Activated T-cell treated with anti-CD3 and anti-CD28 coated beads, Interleukin-2, amount 50 U/mL, for 48 hours (primary cell): ENCODE measurements around the gene C1orf56.
A peak's percentile ranks its signal among the peaks of the same experiment; 100 is the strongest.

Source experiments
- DNase-seq, 2 experiments: peaks; one replicate each; pipeline ENCODE4 v3.0.0-alpha.2; 2020

Gene C1orf56

DNA sequence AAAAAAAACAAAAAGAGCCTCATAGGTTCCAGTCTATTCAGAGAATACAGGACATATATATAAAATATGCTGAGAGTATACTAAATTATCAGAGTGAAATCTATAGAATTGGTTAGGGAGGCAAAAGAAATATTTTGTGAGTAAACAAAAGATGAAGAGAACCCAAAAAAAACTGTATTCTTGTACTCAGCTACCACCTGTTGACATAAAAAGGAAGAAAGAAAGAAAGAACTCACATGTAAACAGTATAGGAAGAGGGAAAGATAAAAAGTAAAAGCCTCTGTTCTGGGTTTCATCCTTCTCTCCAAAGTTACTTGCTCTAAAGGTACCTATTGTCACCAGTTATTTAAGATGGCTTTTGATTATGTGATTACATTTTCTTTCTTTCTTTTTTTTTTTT, 21.1 kb upstream of the C1orf56 start:
- no peak for DNase-seq

- no peak for DNase-seq
These were observed 15.4 kb upstream of the C1orf56 start for GRCh38 chr1:151032164-151032563.

GRCh38 chr1:151035167-151035566, 12.4 kb upstream of the C1orf56 start:
- no peak for DNase-seq

- DNase-seq: no peak
These were observed 11.2 kb upstream of the C1orf56 start, which contains the start of gene BNIPL for GRCh38 chr1:151036356-151036755. Gene BNIPL (plus strand): TSS chr1:151036586. CDS start chr1:151036726, 140 bp downstream.

DNA sequence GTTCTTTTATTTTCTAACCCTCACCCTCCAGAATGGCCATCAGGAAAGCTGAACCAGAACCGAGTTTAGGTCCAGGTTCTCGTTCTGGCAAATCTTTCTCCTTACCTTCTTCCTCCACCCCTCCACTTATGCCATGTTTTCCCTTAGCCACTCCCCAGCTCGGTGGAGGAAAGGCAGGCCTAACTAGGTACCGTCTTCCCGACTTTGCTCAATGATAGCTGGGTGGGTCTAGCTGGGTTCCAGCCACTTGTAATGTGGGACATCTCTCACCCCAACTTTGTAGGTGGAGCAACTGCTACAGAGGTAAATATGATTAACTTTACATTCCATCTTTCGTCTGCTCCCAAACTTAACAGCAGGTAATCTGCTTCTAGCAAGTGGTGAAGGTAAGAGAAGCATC, 10.5 kb upstream of the C1orf56 start:
- no peak for DNase-seq

DNA sequence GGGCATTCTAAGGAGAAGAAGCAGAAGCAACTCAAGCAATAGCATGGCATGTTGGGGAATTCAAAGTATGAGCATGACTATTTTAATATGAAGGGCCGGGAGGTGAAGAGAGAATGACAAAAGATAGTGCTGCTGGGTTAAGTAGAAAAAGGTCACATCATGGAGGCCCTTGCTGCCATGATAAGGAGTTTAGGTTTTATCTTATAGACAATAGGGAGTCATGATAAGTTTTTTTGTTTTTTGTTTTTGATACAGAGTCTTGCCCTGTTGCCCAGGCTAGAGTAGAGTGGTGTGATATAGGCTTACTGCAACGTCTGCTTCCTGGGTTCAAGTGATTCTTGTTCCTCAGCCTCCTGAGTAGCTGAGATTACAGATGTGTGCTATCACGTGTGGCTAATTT, 8.0 kb upstream of the C1orf56 start:
- no peak for DNase-seq

DNA sequence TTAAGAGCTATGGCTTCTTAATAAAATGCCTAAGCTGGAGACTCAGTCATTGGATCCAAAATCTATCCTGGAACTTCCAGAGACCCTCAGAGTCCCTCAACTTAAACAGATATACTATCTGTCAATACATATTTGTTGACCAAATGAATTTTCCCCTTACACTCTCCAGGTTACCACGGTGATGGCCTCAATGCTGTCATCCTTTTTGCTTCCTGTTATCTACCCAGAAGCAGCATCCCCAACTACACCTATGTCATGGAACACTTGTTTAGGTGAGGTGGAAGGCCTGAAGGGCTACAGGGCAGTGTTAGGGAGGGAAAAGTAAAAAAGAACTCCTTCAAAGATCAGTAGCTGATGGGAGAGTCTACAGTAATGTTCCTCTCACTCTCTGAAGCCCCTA, 4.4 kb upstream of the C1orf56 start:
- no peak for DNase-seq

GRCh38 chr1:151047925-151048644, 534 bp downstream of the C1orf56 start:
- DNase-seq: peak; percentile 75 to 79

DNA sequence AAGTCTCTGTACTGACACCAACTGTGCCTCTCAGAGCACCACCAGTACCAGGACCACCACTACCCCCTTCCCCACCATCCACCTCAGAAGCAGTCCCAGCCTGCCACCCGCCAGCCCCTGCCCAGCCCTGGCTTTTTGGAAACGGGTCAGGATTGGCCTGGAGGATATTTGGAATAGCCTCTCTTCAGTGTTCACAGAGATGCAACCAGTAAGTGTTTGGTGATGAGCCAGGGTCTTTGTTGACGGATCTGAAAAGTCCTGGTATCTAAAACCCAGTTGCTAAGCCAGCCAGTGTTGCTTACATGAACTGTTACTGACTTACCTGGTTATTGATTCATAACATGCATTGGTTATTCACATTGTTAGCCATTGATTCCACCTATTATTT, 1.1 kb downstream of the C1orf56 start:
- DNase-seq: no peak

GRCh38 chr1:151049458-151049857, 1.9 kb downstream of the C1orf56 start:
- DNase-seq: no peak

DNA sequence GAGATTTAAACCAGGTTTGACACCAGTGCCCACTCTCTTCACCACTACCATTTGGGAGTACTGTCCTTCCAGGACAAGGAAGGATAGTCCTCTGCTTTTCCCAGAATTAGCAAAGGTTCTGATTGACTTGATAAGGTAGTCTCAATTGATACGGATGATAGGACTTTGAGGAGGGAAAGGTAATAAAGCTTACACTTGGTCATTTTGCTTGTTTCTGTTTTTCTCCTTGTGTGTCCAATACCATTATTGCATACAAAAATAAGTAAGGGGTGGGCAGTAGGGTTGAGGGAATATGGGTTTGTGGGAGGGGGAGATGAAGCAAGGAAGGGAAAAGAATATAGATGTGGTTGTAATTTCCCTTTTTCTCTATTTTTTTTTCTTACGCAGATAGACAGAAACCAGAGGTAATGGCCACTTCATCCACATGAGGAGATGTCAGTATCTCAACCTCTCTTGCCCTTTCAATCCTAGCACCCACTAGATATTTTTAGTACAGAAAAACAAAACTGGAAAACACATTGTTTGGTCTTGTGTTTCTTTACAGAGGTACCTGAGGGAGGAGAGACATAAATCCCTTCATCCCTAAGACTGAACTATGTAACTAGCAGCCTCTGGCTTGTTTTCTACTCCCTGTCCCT, 2.6 kb downstream of the C1orf56 start:
- DNase-seq: no peak

DNA sequence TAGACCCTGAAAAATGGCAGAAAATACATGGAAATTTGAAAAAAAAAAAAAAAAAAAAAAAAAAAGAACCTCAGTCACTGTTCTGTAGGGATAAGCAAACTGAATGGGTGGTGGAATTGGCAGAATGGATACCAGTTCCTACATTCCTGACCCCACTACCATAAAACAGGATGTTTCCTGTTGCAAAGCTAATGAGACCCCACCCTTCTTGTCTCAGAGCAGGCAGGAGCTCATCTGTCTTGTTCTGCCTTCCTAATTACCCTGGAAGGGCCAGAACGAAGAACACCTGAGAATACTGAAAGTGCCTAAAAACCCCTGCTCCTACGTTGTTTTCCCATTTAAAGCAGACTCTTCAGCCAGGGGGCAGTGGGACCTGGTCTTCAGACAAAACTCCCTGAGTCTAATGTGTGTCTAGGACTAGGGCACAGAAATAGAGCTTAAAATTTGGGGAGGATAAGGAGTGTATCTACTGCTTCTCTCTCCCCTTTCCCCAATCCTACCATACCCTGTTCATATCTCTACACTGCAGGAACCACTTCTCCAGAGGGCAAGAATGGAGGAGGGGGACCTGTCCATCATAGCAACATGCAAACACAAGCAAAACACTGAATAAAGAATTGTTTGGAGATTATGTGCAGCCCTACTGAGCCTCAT, 3.9 kb downstream of the C1orf56 start:
- no peak for DNase-seq

GRCh38 chr1:151054971-151055547, 7.5 kb downstream of the C1orf56 start:
- no peak for DNase-seq

GRCh38 chr1:151055581-151055980, 8.0 kb downstream of the C1orf56 start:
- no peak for DNase-seq

GRCh38 chr1:151056149-151056548, 8.6 kb downstream of the C1orf56 start:
- DNase-seq: no peak

DNA sequence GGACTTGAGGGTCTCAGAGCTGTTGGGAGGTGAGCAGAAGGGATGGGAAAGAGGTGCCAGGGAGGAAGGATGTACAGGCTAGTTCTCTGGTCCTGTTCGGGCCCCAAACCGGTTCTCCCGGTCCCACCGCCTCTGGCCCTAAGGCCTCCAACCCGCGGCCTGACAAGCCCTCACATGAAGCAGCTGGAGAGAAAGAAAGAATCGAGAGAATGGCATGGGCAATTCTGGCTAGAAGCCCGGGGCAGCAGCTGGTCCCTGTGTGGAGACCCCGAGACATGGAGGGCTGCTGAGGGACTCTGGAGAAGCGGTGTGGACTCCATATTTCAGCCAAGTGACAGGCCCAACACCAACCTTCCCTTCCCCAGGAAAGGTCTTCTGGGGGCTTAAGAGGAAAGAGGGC, 11.1 kb downstream of the C1orf56 start:
- peak; percentile 44 to 47 for DNase-seq

DNA sequence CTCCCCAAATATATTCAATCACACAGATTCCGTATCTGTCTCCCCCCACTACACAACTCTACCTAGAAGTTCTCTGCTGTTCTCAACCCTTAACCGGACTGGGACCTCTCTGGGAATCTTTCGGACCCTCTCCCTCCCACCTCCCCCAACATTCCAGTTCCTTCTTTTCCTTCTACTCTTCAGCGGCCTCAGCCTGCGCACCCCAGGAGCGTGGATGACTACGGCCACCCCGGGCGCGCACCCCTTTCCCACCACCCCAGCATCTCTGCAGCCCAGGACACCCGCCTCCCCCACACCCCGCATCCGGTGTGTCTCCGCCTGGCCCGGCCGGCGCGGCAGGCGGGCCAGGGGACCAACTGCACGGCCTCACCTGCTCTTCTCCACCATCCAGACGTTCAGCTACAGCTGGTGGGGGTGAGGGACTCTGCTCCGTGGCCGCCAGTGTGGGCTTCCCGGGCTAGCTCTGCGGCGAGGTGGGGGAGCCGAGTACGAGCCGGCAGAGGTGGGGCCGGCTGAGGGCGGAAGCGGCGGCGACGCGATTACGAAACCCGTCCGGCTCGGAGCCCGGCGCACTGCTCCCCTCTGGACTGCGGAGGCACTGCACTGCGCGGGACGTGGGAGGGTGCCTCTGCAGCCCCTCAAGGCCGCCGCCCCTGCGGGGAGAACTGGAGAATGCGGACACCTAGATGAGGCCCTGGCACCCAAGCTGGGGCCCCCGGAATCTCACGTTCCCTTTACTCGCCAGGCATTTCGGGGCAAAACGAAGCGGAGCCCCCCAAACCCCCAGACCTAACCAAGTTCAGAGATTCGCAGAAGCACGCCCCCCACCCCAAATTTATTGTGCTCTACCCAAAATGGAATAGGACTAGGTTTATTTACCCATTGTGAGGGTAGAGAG, 11.8 kb downstream of the C1orf56 start, which contains the start of gene CDC42SE1:
CDC42SE1 (minus strand) TSS at position 514 of the 898 bp plus-strand sequence. CDS start 3,892 bp downstream, outside the sequence.
- peak; percentile 86 to 91 for DNase-seq

- peak; percentile 56 to 59 for DNase-seq
These were observed 12.6 kb downstream of the C1orf56 start, which contains the start of gene MLLT11 for GRCh38 chr1:151060007-151060656. Gene MLLT11 (plus strand): TSS chr1:151060397. CDS start chr1:151067225, 6,828 bp downstream.

DNA sequence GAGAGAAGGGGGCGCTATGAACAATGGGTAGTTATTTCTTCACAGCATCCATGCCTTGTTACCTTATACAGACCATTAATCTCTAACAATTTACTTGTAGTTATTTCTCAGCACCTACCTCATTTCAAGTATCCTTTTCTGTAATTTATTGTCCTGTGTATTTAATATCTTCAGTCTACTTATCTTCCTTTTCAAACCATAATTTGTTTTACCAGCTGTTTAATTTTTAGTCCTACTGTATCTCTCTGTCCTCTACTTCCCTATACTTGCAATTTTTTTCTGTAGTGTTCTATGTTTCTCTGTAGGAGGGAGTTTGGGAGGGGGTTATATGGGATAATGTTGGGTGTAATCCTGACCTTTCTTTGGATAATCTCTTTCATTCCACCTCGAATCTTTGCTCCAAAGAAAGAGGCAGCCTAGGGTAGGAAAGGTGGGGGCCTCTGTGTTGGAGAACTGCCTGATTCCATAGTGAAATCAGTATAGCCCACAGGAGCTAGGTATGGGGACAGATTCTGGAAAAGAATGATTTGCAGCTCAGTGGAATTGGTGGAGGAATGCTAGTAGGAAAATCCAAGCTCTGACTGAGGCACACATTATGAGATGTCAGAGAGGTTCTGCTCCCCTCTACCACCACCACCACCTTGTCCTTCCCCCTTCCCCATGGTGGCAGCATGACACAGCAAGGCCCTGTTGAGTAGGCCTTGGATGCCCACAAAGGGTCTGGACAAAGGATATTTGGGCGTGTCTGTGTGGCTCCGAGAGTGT, 13.3 kb downstream of the C1orf56 start:
- DNase-seq: no peak

- DNase-seq: no peak
These were observed 14.2 kb downstream of the C1orf56 start for GRCh38 chr1:151061704-151062103.
